GM18858 (cell line): ENCODE results near the gene C2CD4D.
"Not testable (repeated sequence)": the region's sequence is repeated elsewhere in the genome, so short reads cannot be mapped to it uniquely, and the experiment has no call there.

ENCODE experiments used
- ATAC-seq: cut with Tn5 transposase; IDR thresholded peaks from one replicate; pipeline ENCODE4 v1.9.1; 2021; ENCODE audit not compliant: unreplicated experiment

C2CD4D gene

GRCh38 chr1:151839457-151840403 is at the start of gene C2CD4D:
Gene C2CD4D (minus strand): TSS chr1:151839820. CDS start chr1:151838989, 831 bp downstream.
- no peak for ATAC-seq

- no peak for ATAC-seq
These were observed 49.5 kb upstream of the C2CD4D start for GRCh38 chr1:151888972-151889570.

GRCh38 chr1:151887028-151887427 is 47.4 kb upstream of the C2CD4D start:
- no peak for ATAC-seq

GRCh38 chr1:151885479-151885878 is 45.9 kb upstream of the C2CD4D start:
- ATAC-seq = no peak

- not testable (repeated sequence) for ATAC-seq
These were observed 45.3 kb upstream of the C2CD4D start for GRCh38 chr1:151884879-151885278.

DNA sequence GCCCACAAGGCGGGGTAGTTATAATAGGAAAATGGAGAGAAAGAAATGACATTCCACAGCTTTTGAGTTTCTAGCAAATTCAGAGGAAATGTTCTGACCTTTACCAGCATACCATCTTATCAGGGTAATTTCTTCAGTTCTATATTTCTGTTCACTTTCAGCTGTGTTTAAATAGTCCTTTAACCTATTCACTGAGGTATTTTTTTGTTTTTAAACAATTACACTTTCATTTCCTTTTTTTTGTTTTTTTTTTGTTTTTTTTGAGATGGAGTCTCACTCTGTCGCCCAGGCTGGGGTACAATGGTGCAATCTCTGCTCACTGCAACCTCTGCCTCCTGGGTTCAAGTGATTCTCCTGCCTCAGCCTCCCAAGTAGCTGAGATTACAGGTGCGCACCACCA is 44.8 kb upstream of the C2CD4D start:
- ATAC-seq = not testable (repeated sequence)

GRCh38 chr1:151883898-151884297 is 44.3 kb upstream of the C2CD4D start:
- ATAC-seq = not testable (repeated sequence)

DNA sequence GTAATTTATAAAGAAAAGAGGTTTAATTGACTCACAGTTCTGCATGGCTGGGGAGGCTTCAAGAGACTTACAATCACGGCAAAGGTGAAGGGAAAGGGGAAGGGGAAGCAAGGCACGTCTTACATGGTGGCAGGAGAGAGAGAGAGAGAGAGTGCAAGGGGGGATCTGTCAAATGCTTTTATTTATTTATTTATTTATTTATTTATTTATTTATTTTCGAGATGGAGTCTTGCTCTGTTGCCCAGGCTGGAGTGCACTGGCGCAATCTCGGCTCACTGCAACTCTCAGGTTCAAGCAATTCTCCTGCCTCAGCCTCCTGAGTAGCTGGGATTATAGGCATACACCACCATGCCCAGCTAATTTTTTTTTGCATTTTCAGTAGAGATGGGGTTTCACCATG is 43.3 kb upstream of the C2CD4D start:
- not testable (repeated sequence) for ATAC-seq

GRCh38 chr1:151882466-151882865 is 42.8 kb upstream of the C2CD4D start:
- no peak for ATAC-seq

DNA sequence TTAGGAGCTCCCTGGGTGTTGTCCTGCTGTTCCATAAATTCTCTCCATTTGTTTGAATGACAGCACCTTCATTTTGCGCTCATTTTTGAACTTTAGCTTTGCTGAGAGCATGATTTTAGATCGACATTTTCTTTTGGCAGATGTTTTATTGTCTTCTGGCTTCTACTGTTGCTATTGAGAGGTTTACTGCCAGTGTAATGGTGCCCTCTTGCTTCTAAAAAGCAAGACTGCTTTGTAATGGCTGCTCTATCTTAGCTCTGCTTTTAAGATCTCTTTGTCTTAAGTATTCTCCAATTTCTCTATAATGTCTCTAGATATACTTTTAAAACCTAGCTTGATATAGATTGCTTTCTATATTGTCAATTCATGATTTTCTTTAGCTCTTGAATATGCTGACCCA is 41.9 kb upstream of the C2CD4D start:
- no peak for ATAC-seq

GRCh38 chr1:151875419-151876097 is 35.9 kb upstream of the C2CD4D start:
- no peak for ATAC-seq

DNA sequence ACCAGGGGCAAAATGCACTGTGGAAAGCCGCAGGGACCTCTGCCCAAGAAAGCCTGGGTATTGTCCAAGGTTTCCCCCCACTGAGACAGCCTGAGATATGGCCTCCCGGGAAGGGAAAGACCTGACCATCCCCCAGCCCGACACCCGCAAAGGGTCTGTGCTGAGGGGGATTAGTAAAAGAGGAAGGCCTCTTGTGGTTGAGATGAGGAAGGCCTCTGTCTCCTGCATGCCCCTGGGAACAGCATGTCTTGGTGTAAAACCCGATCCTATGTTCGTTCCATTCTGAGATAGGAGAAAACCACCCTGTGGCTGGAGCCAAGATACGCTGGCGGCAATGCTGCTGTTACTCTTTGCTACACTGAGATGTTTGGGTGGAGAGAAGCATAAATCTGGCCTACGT is 33.2 kb upstream of the C2CD4D start:
- ATAC-seq = not testable (repeated sequence)

DNA sequence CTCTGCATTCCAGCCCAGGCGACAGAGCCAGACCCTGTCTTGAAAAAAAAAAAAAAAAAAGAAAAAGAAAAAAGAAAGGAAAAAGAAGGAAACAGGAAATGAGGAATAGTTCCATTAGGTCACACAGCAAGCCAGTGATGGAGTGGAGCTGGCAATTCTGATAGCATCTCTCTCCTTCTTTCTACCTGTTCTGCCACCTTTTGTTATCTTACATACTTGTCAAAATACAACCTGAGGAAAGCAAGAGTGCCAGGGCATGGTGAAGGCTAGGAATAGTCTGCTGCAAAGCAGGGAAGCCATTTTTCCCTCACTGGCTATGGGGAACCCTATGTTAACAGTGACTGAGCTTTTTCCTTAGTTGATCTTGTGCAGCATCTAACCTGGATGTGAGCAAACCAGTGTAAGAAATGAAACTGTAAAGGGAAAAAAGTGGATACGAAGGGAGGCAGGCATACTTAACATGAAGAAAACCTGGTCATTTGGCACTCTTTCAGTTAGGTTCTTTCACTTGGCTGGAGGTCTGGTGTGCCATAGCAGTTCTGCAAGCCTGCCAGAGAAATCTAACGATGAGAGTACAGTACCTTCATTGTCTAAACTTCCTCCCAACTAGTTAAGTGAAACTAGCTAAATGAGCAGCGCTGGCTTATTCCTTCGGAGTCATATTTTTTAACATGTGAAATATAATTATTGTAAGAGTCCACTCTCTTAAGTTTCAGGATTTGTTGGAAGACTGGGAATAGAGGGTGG is 31.8 kb upstream of the C2CD4D start:
- no peak for ATAC-seq

DNA sequence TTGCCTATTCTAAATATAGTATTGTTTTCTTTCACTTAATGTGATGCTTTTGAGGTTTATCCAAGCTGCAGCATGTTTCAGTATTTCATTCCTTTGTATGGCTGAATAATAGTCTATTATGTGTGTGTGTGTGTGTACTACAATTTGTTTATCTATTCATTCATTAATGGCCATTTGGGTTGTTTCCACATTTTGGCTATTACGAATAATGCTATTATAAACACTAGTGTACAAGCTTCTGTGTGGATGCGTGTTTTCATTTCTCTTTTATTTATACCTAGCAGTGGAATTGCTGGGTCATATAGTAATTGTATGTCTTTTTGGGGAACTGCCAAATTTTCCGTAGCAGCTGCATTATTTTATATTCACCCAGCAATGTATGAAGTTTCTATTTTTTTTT is 28.9 kb upstream of the C2CD4D start:
- ATAC-seq = no peak

GRCh38 chr1:151867765-151868411 is 28.3 kb upstream of the C2CD4D start:
- ATAC-seq = no peak

DNA sequence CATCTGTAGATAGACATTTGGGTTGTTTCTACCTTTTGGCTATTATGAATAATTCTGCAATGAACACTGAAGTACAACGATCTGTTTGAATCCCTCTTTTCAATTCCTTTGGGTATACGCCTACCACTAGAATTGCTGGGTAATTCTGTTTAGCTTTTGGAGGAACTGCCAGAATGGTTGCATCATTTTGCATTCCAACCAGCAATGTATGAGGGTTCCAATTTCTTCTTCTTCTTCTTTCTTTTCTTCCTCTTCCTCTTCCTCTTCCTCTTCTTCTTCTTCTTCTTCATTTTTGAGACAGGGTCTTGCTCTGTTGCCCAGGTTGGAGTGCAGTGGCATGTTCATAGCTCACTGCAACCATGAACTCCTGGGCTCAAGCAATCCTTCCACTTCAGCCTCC is 27.7 kb upstream of the C2CD4D start:
- no peak for ATAC-seq

DNA sequence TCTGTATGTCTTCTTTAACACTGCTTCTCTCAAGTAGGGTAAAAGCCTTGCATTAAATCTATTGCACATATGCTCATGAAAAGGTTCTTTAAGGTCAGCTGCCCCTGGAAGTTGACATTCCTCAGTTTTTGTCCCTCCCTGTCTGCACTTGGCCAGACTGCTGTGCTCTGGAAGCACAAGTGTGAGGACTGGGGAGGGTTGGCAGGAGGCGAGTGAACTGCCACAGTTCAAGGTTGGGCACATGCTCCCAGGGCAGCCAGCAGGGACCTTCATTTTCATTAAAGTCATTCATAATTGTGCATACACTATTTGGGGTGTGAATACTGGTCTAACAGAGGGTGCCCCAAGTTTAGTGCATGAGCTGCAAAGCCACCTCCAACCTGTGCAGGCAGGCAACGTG is 24.8 kb upstream of the C2CD4D start:
- no peak for ATAC-seq

DNA sequence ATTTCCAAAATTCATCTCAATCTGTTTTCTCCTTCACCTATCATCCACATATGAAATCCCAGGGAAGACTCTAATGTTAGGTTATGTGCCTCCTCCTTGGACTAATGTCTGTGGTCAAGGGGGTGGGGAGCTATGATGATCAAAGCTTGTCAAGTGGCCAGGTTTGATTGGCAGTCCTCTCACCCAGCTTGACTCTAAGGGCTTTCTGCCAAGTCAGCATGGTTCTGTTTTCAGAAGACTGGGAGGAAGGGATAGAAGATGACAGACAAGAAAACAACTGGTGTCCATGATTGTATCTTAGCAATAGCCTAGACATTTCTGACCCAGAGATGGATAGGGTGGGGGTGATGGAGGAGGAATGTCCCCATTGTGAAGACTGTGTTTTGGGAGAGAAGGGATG is 23.0 kb upstream of the C2CD4D start:
- ATAC-seq = no peak

- ATAC-seq = no peak
These were observed 21.0 kb upstream of the C2CD4D start for GRCh38 chr1:151860504-151861187.

GRCh38 chr1:151859891-151860293 is 20.3 kb upstream of the C2CD4D start:
- ATAC-seq = no peak
